Measurements from ENCODE around the gene OOSP4A.
A peak's percentile ranks its signal among the peaks of the same experiment; 100 is the strongest.

OOSP4A gene

GRCh38 chr11:59990421-59990820, 26.6 kb downstream of the OOSP4A start:
- no peaks in the 10 kb centered on the region for H3K36me3 ChIP-seq (ENCODE audit: insufficient read depth, low read length)
- H3K27ac ChIP-seq = no peak overlapping the region
- DNase-seq (ENCODE audit: low read depth, low spot score) = no peak
- TF ChIP-seq POLR2AphosphoS5 (IDR thresholded peaks at IDR 0.05; ENCODE audit: borderline replicate concordance, low read depth, low read length) (no peak), EZH2 (IDR thresholded peaks at IDR 0.05) (no peak), FOXP2 (optimal IDR thresholded peaks at IDR 0.05; ENCODE audit: control extremely low read depth, extremely low read length, insufficient read depth) (no peak)
- H3K9me3 ChIP-seq (ENCODE audit: low read depth, low read length) = no peaks in the 10 kb centered on the region
- H3K4me3 ChIP-seq = no peak overlapping the region
- no peak overlapping the region for H3K9ac ChIP-seq (ENCODE audit: insufficient read length)

GRCh38 chr11:59992425-59992824, 28.6 kb downstream of the OOSP4A start:
- Histone ChIP-seq H3K27ac (no peak overlapping the region), H3K9ac (ENCODE audit: insufficient read length) (no peak overlapping the region), H3K36me3 (ENCODE audit: insufficient read depth, low read length) (no peaks in the 10 kb centered on the region), H3K9me3 (ENCODE audit: low read depth, low read length) (no peaks in the 10 kb centered on the region), H3K4me3 (no peak overlapping the region)
- TF ChIP-seq POLR2AphosphoS5 (IDR thresholded peaks at IDR 0.05; ENCODE audit: borderline replicate concordance, low read depth, low read length) (no peak), EZH2 (IDR thresholded peaks at IDR 0.05) (no peak), FOXP2 (optimal IDR thresholded peaks at IDR 0.05; ENCODE audit: control extremely low read depth, extremely low read length, insufficient read depth) (no peak)
- DNase-seq (ENCODE audit: low read depth, low spot score) = no peak

GRCh38 chr11:59997800-59998199, 34.0 kb downstream of the OOSP4A start:
- H3K27ac ChIP-seq = no peak overlapping the region
- no peak overlapping the region for H3K9ac ChIP-seq (ENCODE audit: insufficient read length)
- no peak for DNase-seq (ENCODE audit: low read depth, low spot score)
- no peak for TF ChIP-seq POLR2AphosphoS5 (IDR thresholded peaks at IDR 0.05; ENCODE audit: borderline replicate concordance, low read depth, low read length)
- TF ChIP-seq FOXP2 (optimal IDR thresholded peaks at IDR 0.05; ENCODE audit: control extremely low read depth, extremely low read length, insufficient read depth) = no peak
- no peak for TF ChIP-seq EZH2 (IDR thresholded peaks at IDR 0.05)
- no peak overlapping the region for H3K4me3 ChIP-seq
- no peaks in the 10 kb centered on the region for H3K9me3 ChIP-seq (ENCODE audit: low read depth, low read length)
- H3K36me3 ChIP-seq (ENCODE audit: insufficient read depth, low read length) = no peaks in the 10 kb centered on the region

- DNase-seq (ENCODE audit: low read depth, low spot score) = no peak
- no peak overlapping the region; the same call in none of the 2 replicates for H3K4me3 ChIP-seq
- TF ChIP-seq POLR2AphosphoS5 (IDR thresholded peaks at IDR 0.05; ENCODE audit: borderline replicate concordance, low read depth, low read length) = no peak
- no peak for TF ChIP-seq EZH2 (IDR thresholded peaks at IDR 0.05)
- no peak for TF ChIP-seq FOXP2 (optimal IDR thresholded peaks at IDR 0.05; ENCODE audit: control extremely low read depth, extremely low read length, insufficient read depth)
- no peak overlapping the region for H3K9ac ChIP-seq (ENCODE audit: insufficient read length)
- peak overlapping the region; percentile 60; the same call in 1 of the 2 replicates for H3K27ac ChIP-seq
- no peaks in the 10 kb centered on the region for H3K9me3 ChIP-seq (ENCODE audit: low read depth, low read length)
- no peaks in the 10 kb centered on the region for H3K36me3 ChIP-seq (ENCODE audit: insufficient read depth, low read length)
Measured at GRCh38 chr11:59999691-60000090, 35.9 kb downstream of the OOSP4A start.

- DNase-seq (ENCODE audit: low read depth, low spot score) = no peak
- no peaks in the 10 kb centered on the region for H3K9me3 ChIP-seq (ENCODE audit: low read depth, low read length)
- H3K4me3 ChIP-seq = no peak overlapping the region
- H3K9ac ChIP-seq (ENCODE audit: insufficient read length) = no peak overlapping the region
- no peak overlapping the region for H3K27ac ChIP-seq
- H3K36me3 ChIP-seq (ENCODE audit: insufficient read depth, low read length) = no peaks in the 10 kb centered on the region
- TF ChIP-seq FOXP2 (optimal IDR thresholded peaks at IDR 0.05; ENCODE audit: control extremely low read depth, extremely low read length, insufficient read depth) = no peak
- TF ChIP-seq POLR2AphosphoS5 (IDR thresholded peaks at IDR 0.05; ENCODE audit: borderline replicate concordance, low read depth, low read length) = no peak
- TF ChIP-seq EZH2 (IDR thresholded peaks at IDR 0.05) = no peak
Measured at GRCh38 chr11:60003729-60004128, 39.9 kb downstream of the OOSP4A start.

GRCh38 chr11:60005360-60005759, 41.5 kb downstream of the OOSP4A start:
- no peak for DNase-seq (ENCODE audit: low read depth, low spot score)
- no peaks in the 10 kb centered on the region for H3K36me3 ChIP-seq (ENCODE audit: insufficient read depth, low read length)
- H3K4me3 ChIP-seq = no peak overlapping the region
- H3K27ac ChIP-seq = no peak overlapping the region
- H3K9me3 ChIP-seq (ENCODE audit: low read depth, low read length) = no peaks in the 10 kb centered on the region
- TF ChIP-seq FOXP2 (optimal IDR thresholded peaks at IDR 0.05; ENCODE audit: control extremely low read depth, extremely low read length, insufficient read depth) (no peak), POLR2AphosphoS5 (IDR thresholded peaks at IDR 0.05; ENCODE audit: borderline replicate concordance, low read depth, low read length) (no peak), EZH2 (IDR thresholded peaks at IDR 0.05) (no peak)
- no peak overlapping the region for H3K9ac ChIP-seq (ENCODE audit: insufficient read length)

- H3K9ac ChIP-seq (ENCODE audit: insufficient read length) = no peak within 1 kb of the TSS
- no peak within 1 kb of the TSS for H3K27ac ChIP-seq
- no peak within 1 kb of the TSS for H3K4me3 ChIP-seq
- no peaks in the 10 kb centered on the region for H3K36me3 ChIP-seq (ENCODE audit: insufficient read depth, low read length)
- DNase-seq (ENCODE audit: low read depth, low spot score) = no peak
- H3K9me3 ChIP-seq (ENCODE audit: low read depth, low read length) = no peaks in the 10 kb centered on the region
- no peak for TF ChIP-seq FOXP2 (optimal IDR thresholded peaks at IDR 0.05; ENCODE audit: control extremely low read depth, extremely low read length, insufficient read depth)
- no peak for TF ChIP-seq POLR2AphosphoS5 (IDR thresholded peaks at IDR 0.05; ENCODE audit: borderline replicate concordance, low read depth, low read length)
- TF ChIP-seq EZH2 (IDR thresholded peaks at IDR 0.05) = no peak
Measured at GRCh38 chr11:60016881-60017280, 53.0 kb downstream of the OOSP4A start, which contains the start of gene OOSP4B. Gene OOSP4B (plus strand): TSS chr11:60017181.

GRCh38 chr11:60018058-60018457, 54.2 kb downstream of the OOSP4A start:
- H3K4me3 ChIP-seq = no peak overlapping the region
- H3K36me3 ChIP-seq (ENCODE audit: insufficient read depth, low read length) = no peaks in the 10 kb centered on the region
- no peak for DNase-seq (ENCODE audit: low read depth, low spot score)
- H3K9me3 ChIP-seq (ENCODE audit: low read depth, low read length) = no peaks in the 10 kb centered on the region
- no peak overlapping the region for H3K9ac ChIP-seq (ENCODE audit: insufficient read length)
- no peak for TF ChIP-seq EZH2 (IDR thresholded peaks at IDR 0.05)
- TF ChIP-seq POLR2AphosphoS5 (IDR thresholded peaks at IDR 0.05; ENCODE audit: borderline replicate concordance, low read depth, low read length) = no peak
- no peak for TF ChIP-seq FOXP2 (optimal IDR thresholded peaks at IDR 0.05; ENCODE audit: control extremely low read depth, extremely low read length, insufficient read depth)
- H3K27ac ChIP-seq = no peak overlapping the region

Measured in SK-N-MC (cell line).